HepG2 (cell line): Measurements from ENCODE around the gene EEF2. TPM values are rescaled to one million over a fixed set of nuclear protein-coding genes. Genes with fewer than 3 reads are reported as not detected.

Source experiments
- BRCA1 ChIP-seq: sonication (generic); formaldehyde crosslinking; IDR thresholded peaks from 2 replicates; pipeline ENCODE4 v1.4.0; 2020; ENCODE audit warnings: missing genetic modification reagents
- ERF ChIP-seq: IDR thresholded peaks from 2 replicates; pipeline ENCODE4 v1.6.1; 2018; ENCODE audit warnings: missing biosample characterization, missing genetic modification reagents
- ETV5 ChIP-seq: IDR thresholded peaks from 2 replicates; pipeline ENCODE4 v1.6.1; 2018; ENCODE audit warnings: missing biosample characterization, missing genetic modification reagents, inconsistent platforms, borderline replicate concordance
- HDAC1 ChIP-seq: sonication (generic); formaldehyde crosslinking; IDR thresholded peaks from 2 replicates; pipeline ENCODE4 v1.5.1; 2020; ENCODE audit warnings: mild to moderate bottlenecking, missing genetic modification reagents
- KDM5A ChIP-seq: fragments of 200-600 bp; sonication (generic); IDR thresholded peaks from 2 replicates; pipeline ENCODE4 v1.7.0; 2018; ENCODE audit warnings: antibody characterized with exemption, mild to moderate bottlenecking, low read length, borderline replicate concordance
- MEF2D ChIP-seq: sonication (generic); formaldehyde crosslinking; IDR thresholded peaks from 2 replicates; pipeline ENCODE4 v1.5.1; 2020; ENCODE audit warnings: mild to moderate bottlenecking, missing genetic modification reagents
- MIXL1 ChIP-seq: IDR thresholded peaks from 2 replicates; pipeline ENCODE4 v1.6.1; 2016
- NFIB ChIP-seq: sonication (generic); formaldehyde crosslinking; IDR thresholded peaks from 2 replicates; pipeline ENCODE4 v1.9.0; 2021; ENCODE audit warnings: missing genetic modification reagents, mild to moderate bottlenecking, borderline replicate concordance
- NKX3-1 ChIP-seq: sonication (generic); formaldehyde crosslinking; IDR thresholded peaks from 2 replicates; pipeline ENCODE4 v1.5.0; 2020; ENCODE audit warnings: missing genetic modification reagents
- NPAS2 ChIP-seq: sonication (generic); formaldehyde crosslinking; IDR thresholded peaks from 2 replicates; pipeline ENCODE4 v1.8.0; 2022; ENCODE audit warnings: mild to moderate bottlenecking, missing genetic modification reagents, borderline replicate concordance
- PHF5A ChIP-seq: IDR thresholded peaks from one replicate; pipeline ENCODE4 v1.6.1; 2018; ENCODE audit warnings: low read depth, missing genetic modification reagents; ENCODE audit not compliant: unreplicated experiment
- TBX3 ChIP-seq: fragments of 450-650 bp; IDR thresholded peaks from 2 replicates; pipeline ENCODE4 v1.6.1; 2017; ENCODE audit warnings: antibody characterized with exemption, mild to moderate bottlenecking, inconsistent platforms, borderline replicate concordance
- THAP11 ChIP-seq: IDR thresholded peaks from 2 replicates; pipeline ENCODE4 v1.6.1; 2016; ENCODE audit warnings: missing biosample characterization, missing genetic modification reagents
- THRA ChIP-seq: sonication (generic); formaldehyde crosslinking; IDR thresholded peaks from 2 replicates; pipeline ENCODE4 v1.4.0; 2020; ENCODE audit warnings: missing genetic modification reagents, borderline replicate concordance
- ZC3H4 ChIP-seq: sonication (generic); formaldehyde crosslinking; IDR thresholded peaks from 2 replicates; pipeline ENCODE4 v1.4.0; 2020; ENCODE audit warnings: missing genetic modification reagents, borderline replicate concordance
- ZNF124 ChIP-seq: sonication (generic); formaldehyde crosslinking; IDR thresholded peaks from 2 replicates; pipeline ENCODE4 v1.4.0; 2020; ENCODE audit warnings: missing genetic modification reagents
- ZNF232 ChIP-seq: sonication (generic); formaldehyde crosslinking; IDR thresholded peaks from 2 replicates; pipeline ENCODE4 v1.4.0; 2020; ENCODE audit warnings: missing genetic modification reagents, borderline replicate concordance
- ZNF317 ChIP-seq: sonication (generic); formaldehyde crosslinking; IDR thresholded peaks from 2 replicates; pipeline ENCODE4 v1.5.0; 2020; ENCODE audit warnings: mild to moderate bottlenecking, missing genetic modification reagents
- ZNF33B ChIP-seq: sonication (generic); formaldehyde crosslinking; IDR thresholded peaks from 2 replicates; pipeline ENCODE4 v1.5.1; 2020; ENCODE audit warnings: mild to moderate bottlenecking, missing genetic modification reagents
- ZNF704 ChIP-seq: sonication (generic); formaldehyde crosslinking; IDR thresholded peaks from 2 replicates; pipeline ENCODE4 v1.8.1; 2023; ENCODE audit warnings: mild to moderate bottlenecking, inconsistent platforms, moderate library complexity, missing genetic modification reagents, borderline replicate concordance
- ZNF740 ChIP-seq: sonication (generic); formaldehyde crosslinking; IDR thresholded peaks from 2 replicates; pipeline ENCODE4 v1.4.0; 2020; ENCODE audit warnings: missing genetic modification reagents
- ZNF839 ChIP-seq: sonication (generic); formaldehyde crosslinking; IDR thresholded peaks from 2 replicates; pipeline ENCODE4 v1.4.0; 2020; ENCODE audit warnings: missing genetic modification reagents, mild to moderate bottlenecking, borderline replicate concordance
- polyA plus RNA-seq, 8 experiments: library from polyadenylated mRNA; depleted of rRNA in 3 of 8; stranded (reverse) in 7 of 8; unstranded in 1 of 8; fragments of >200 nt; fragmentation: Illumina TruSeq in 4 of 8; extraction: Trizol in 4 of 8; gene quantifications; 2 replicates each; pipeline versions ENCODE4 v1.2.1 to v1.2.3, GENCODE V29; 2011 to 2016; ENCODE audit warnings: low read depth in 4 of 8, missing spikeins in 1 of 8, mixed read lengths in 1 of 8; ENCODE audit not compliant: insufficient read depth in 1 of 8
- total RNA-seq, 5 experiments: library from RNA; depleted of rRNA; stranded (reverse); fragments of >200 nt; fragmentation: Illumina TruSeq; extraction: Trizol; gene quantifications; 2 replicates each; pipeline ENCODE4 v1.2.3, GENCODE V29; 2016; ENCODE audit warnings: low read depth in 1 of 5
- TF ChIP-seq, protein P1 (sequence below): sonication (generic); formaldehyde crosslinking; IDR thresholded peaks from 2 replicates; pipeline ENCODE4 v1.4.0; 2020; ENCODE audit warnings: mild to moderate bottlenecking, low read depth, missing genetic modification reagents
- TF ChIP-seq, protein P2 (sequence below): sonication (generic); formaldehyde crosslinking; conservative IDR thresholded peaks from 2 replicates; pipeline ENCODE4 v1.4.0; 2020; ENCODE audit warnings: mild to moderate bottlenecking, missing genetic modification reagents, moderate library complexity

The EEF2 gene
- total and polyA plus RNA-seq, 2 of the 13 experiments (the other 11 are each of a cell fraction or from before 2014, with no cell fraction given): 1,441 to 1,777 TPM

DNA sequence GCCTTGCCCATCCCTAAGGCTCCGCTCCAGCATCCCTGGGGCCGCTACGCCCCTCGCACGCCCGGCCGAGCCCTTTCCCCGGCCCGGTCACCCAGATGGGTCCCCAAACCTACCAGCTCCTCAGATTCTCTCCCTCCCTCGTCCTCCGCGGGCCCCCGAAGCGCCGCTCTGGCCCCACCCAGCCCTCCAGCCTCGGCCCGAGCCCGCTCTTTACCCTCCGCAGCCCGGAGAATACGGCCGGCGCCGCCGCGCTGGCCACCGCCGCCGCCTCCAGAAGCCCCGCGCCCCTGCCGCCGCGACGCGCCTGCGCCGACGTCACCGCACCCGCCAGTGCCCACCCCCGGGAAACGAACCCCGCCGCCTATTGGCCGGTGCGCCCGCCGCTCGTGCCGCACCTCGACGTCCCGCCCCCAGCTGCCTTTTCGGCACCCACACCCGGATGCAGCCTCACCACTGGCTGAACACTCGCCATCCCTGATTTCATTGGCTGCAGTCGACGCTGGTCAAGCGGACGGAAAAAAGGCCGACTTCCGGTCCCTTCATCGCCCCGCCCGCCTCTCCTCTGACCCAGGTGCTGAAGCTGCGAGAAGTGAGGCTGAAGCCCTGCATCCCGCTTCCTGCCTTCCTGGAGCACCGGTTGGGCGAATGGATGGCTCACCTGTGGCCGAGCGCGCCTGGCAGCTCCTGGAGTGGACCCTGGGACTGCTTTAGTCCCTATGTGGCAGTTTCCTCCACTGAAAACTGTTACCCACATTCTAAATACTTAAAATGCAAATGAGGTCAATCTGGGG is 14.3 kb downstream of the EEF2 start, which contains the start of gene DAPK3 (continued):
- TF ChIP-seq HDAC1 (no peak), ZC3H4 (no peak), ZNF704 (CRISPR knock-in tag) (no peak), ZNF839 (CRISPR knock-in tag) (no peak), NPAS2 (CRISPR knock-in tag) (no peak), ZNF740 (no peak), ZNF33B (peak; percentile 9; the same call in 1 of the 2 replicates), THRA (no peak), NKX3-1 (no peak), MIXL1 (no peak), ERF (CRISPR knock-in tag) (peak; percentile 82), TBX3 (peak; percentile 88), NFIB (CRISPR knock-in tag) (no peak), ETV5 (CRISPR knock-in tag) (peak; percentile 68), THAP11 (CRISPR knock-in tag) (peak; percentile 89), KDM5A (no peak), MEF2D (0 out of 2 replicates have a peak, but pooled peaks have one; percentile 13), PHF5A (no peak), ZNF124 (CRISPR knock-in tag) (no peak), BRCA1 (no peak), ZNF232 (CRISPR knock-in tag) (no peak), ZNF317 (no peak)
- TF ChIP-seq, protein P1, sequence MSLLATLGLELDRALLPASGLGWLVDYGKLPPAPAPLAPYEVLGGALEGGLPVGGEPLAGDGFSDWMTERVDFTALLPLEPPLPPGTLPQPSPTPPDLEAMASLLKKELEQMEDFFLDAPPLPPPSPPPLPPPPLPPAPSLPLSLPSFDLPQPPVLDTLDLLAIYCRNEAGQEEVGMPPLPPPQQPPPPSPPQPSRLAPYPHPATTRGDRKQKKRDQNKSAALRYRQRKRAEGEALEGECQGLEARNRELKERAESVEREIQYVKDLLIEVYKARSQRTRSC: no peak
- TF ChIP-seq, protein P2, sequence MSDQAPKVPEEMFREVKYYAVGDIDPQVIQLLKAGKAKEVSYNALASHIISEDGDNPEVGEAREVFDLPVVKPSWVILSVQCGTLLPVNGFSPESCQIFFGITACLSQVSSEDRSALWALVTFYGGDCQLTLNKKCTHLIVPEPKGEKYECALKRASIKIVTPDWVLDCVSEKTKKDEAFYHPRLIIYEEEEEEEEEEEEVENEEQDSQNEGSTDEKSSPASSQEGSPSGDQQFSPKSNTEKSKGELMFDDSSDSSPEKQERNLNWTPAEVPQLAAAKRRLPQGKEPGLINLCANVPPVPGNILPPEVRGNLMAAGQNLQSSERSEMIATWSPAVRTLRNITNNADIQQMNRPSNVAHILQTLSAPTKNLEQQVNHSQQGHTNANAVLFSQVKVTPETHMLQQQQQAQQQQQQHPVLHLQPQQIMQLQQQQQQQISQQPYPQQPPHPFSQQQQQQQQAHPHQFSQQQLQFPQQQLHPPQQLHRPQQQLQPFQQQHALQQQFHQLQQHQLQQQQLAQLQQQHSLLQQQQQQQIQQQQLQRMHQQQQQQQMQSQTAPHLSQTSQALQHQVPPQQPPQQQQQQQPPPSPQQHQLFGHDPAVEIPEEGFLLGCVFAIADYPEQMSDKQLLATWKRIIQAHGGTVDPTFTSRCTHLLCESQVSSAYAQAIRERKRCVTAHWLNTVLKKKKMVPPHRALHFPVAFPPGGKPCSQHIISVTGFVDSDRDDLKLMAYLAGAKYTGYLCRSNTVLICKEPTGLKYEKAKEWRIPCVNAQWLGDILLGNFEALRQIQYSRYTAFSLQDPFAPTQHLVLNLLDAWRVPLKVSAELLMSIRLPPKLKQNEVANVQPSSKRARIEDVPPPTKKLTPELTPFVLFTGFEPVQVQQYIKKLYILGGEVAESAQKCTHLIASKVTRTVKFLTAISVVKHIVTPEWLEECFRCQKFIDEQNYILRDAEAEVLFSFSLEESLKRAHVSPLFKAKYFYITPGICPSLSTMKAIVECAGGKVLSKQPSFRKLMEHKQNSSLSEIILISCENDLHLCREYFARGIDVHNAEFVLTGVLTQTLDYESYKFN (CRISPR knock-in tag): no peak
